NCI-H345 treated with DMSO at 0.1 percent for 48 hours (cell line): Measurements from ENCODE around the gene HSP90B1.

ENCODE experiments used
- DNase-seq: peaks from one replicate; lab custom pipeline; 2025; ENCODE audit not compliant: unreplicated experiment; lab: John Stamatoyannopoulos, UW

HSP90B1 gene

DNA sequence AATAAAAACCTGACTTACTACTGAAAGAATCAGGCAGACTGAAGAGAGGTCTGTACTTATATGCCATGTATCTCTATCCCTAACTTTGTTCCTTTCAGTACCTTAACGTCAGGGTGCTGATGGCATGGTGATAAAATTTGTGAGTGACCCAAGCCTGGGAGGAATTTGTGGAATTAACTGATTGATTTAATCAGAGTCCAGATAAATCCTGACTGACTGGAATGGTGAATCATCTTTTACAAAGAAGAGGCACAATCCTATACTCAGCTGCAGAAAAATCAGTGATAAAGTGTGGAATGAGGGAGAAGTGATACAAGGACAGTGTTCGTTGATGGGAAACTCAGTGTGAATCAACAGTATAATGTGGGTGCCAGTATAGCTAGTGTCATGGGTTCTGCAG lies 39.2 kb downstream of the HSP90B1 start:
- no peak for DNase-seq

- no peak for DNase-seq
These were observed 43.7 kb downstream of the HSP90B1 start for GRCh38 chr12:103973909-103974308.

DNA sequence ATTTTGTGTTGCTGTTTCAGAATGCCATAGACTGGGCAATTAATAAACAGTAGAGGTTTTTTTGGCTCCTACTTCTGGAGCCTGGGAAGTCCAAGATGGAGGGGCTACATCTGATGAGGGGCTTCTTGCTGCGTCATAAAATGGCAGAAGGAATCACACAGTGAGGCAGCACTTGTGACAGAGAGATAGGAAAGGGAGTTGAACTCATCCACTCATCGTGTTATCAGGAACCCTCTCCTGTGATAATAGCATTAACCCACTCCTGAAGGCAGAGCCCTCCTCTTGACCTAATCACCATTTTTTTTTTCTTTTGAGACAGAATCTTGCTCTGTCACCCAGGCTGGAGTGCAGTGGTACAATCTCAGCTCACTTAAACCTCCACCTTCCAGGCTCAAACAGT lies 45.2 kb downstream of the HSP90B1 start:
- DNase-seq: no peak

GRCh38 chr12:103978384-103978982 lies 48.3 kb downstream of the HSP90B1 start:
- no peak for DNase-seq

GRCh38 chr12:103986829-103987228 lies 56.6 kb downstream of the HSP90B1 start:
- no peak for DNase-seq

GRCh38 chr12:103994235-103994634 lies 64.0 kb downstream of the HSP90B1 start:
- no peak for DNase-seq

- no peak for DNase-seq
These were observed 66.4 kb downstream of the HSP90B1 start for GRCh38 chr12:103996595-103996994.

GRCh38 chr12:103997286-103997900 lies 67.2 kb downstream of the HSP90B1 start:
- DNase-seq: no peak
